ENCODE results near the gene ARTN.

DNA sequence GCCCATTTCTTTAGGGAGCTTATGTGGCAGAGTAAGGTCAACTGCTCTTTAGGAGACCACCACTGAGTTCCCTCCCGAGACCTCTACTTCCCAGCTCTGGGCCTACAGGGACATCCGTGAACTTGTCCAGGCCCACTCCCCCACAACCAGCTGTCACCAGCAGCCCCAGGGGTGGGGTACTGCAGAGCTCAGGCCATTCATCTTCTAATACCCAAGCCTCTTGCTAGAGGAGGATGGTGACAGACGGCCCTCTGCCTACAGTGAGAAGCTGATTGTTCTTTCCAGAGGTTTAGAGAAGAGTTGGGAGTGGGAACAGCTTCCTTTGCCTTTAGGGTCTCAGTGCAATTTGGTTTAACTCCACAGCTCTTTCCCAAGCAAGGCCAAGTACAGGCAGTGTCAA lies 33.2 kb upstream of the ARTN start:
- TF ChIP-seq, protein P1, sequence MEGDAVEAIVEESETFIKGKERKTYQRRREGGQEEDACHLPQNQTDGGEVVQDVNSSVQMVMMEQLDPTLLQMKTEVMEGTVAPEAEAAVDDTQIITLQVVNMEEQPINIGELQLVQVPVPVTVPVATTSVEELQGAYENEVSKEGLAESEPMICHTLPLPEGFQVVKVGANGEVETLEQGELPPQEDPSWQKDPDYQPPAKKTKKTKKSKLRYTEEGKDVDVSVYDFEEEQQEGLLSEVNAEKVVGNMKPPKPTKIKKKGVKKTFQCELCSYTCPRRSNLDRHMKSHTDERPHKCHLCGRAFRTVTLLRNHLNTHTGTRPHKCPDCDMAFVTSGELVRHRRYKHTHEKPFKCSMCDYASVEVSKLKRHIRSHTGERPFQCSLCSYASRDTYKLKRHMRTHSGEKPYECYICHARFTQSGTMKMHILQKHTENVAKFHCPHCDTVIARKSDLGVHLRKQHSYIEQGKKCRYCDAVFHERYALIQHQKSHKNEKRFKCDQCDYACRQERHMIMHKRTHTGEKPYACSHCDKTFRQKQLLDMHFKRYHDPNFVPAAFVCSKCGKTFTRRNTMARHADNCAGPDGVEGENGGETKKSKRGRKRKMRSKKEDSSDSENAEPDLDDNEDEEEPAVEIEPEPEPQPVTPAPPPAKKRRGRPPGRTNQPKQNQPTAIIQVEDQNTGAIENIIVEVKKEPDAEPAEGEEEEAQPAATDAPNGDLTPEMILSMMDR (conservative IDR thresholded peaks at IDR 0.05; ENCODE audit: low read depth, low read length): no peak
- TF ChIP-seq EZH2phosphoT487 (IDR thresholded peaks at IDR 0.05; ENCODE audit: borderline replicate concordance, low read length) (no peak), EZH2 (IDR thresholded peaks at IDR 0.05; ENCODE audit: low read length, unreplicated experiment) (no peak)

All from PC-3 (cell line).